AG04450 (cell line): ENCODE data around the gene ARSI. TPM values are rescaled to one million over a fixed set of nuclear protein-coding genes. Genes with fewer than 3 reads are reported as not detected.

Source experiments
- CTCF ChIA-PET: fragments of 300-600, 350-600 bp; formaldehyde crosslinking; extraction: SDS; loops from one replicate; lab custom pipeline; 2022; ENCODE audit warnings: antibody characterized with exemption, inconsistent platforms; lab: Charles Lee
- POLR2A ChIA-PET: fragments of 350-600 bp; formaldehyde crosslinking; extraction: SDS; loops from one replicate; lab custom pipeline; 2021; ENCODE audit warnings: antibody characterized with exemption, inconsistent platforms; lab: Yijun Ruan, JAX
- DNase-seq: peaks from one replicate; pipeline ENCODE4 v3.0.0-alpha.2; 2011; ENCODE audit warnings: low read depth, low spot score
- H3K27ac ChIP-seq: one replicate; pipeline ENCODE4 v1.5.1; 2012; ENCODE audit warnings: low read depth, low read length, control low read depth
- H3K27me3 ChIP-seq: one replicate; pipeline ENCODE4 v1.6.0; 2012; ENCODE audit warnings: low read length; ENCODE audit not compliant: control insufficient read depth, insufficient read depth
- H3K4me3 ChIP-seq: 2 replicates; pipeline ENCODE4 v1.5.1; 2011; ENCODE audit warnings: mild to moderate bottlenecking, low read depth, low read length, control low read depth
- H3K9me3 ChIP-seq: 2 replicates; pipeline ENCODE4 v1.5.1; 2012; ENCODE audit warnings: low read length; ENCODE audit not compliant: control insufficient read depth, insufficient read depth
- polyA plus RNA-seq: library from polyadenylated mRNA; depleted of rRNA; stranded (reverse); fragments of >200 nt; gene quantifications from 2 replicates; pipeline ENCODE4 v1.2.3, GENCODE V29; 2011
- TF ChIP-seq, protein P1 (sequence below): IDR thresholded peaks from 2 replicates; pipeline ENCODE4 v1.5.1; 2011; ENCODE audit warnings: low read depth, low read length, control low read depth, inconsistent platforms

Gene ARSI
- polyA plus RNA-seq, 1 experiment = 11.3 TPM

- TF ChIP-seq, protein P1, sequence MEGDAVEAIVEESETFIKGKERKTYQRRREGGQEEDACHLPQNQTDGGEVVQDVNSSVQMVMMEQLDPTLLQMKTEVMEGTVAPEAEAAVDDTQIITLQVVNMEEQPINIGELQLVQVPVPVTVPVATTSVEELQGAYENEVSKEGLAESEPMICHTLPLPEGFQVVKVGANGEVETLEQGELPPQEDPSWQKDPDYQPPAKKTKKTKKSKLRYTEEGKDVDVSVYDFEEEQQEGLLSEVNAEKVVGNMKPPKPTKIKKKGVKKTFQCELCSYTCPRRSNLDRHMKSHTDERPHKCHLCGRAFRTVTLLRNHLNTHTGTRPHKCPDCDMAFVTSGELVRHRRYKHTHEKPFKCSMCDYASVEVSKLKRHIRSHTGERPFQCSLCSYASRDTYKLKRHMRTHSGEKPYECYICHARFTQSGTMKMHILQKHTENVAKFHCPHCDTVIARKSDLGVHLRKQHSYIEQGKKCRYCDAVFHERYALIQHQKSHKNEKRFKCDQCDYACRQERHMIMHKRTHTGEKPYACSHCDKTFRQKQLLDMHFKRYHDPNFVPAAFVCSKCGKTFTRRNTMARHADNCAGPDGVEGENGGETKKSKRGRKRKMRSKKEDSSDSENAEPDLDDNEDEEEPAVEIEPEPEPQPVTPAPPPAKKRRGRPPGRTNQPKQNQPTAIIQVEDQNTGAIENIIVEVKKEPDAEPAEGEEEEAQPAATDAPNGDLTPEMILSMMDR = no peak
- ChIA-PET POLR2A (no interaction called here), CTCF (no interaction called here)
- H3K27ac ChIP-seq = no peak overlapping the region
- H3K9me3 ChIP-seq = no peaks in the 10 kb centered on the region; the same call in 1 of the 2 replicates
- H3K4me3 ChIP-seq = no peak overlapping the region
- DNase-seq = no peak
- H3K27me3 ChIP-seq = no peaks in the 10 kb centered on the region
These were observed 5.3 kb downstream of the ARSI start for GRCh38 chr5:150297236-150297890.

GRCh38 chr5:150296496-150296895 is 6.2 kb downstream of the ARSI start:
- DNase-seq = no peak
- no peaks in the 10 kb centered on the region; the same call in 1 of the 2 replicates for H3K9me3 ChIP-seq
- H3K27ac ChIP-seq = no peak overlapping the region
- H3K4me3 ChIP-seq = no peak overlapping the region
- ChIA-PET POLR2A (no interaction called here), CTCF (interaction anchor here (1.1 kb wide), 1 partner anchor 78 kb away, joined by 3 read pairs; no protein-coding TSS in a partner anchor)
- TF ChIP-seq, protein P1 = no peak
- no peaks in the 10 kb centered on the region for H3K27me3 ChIP-seq

DNA sequence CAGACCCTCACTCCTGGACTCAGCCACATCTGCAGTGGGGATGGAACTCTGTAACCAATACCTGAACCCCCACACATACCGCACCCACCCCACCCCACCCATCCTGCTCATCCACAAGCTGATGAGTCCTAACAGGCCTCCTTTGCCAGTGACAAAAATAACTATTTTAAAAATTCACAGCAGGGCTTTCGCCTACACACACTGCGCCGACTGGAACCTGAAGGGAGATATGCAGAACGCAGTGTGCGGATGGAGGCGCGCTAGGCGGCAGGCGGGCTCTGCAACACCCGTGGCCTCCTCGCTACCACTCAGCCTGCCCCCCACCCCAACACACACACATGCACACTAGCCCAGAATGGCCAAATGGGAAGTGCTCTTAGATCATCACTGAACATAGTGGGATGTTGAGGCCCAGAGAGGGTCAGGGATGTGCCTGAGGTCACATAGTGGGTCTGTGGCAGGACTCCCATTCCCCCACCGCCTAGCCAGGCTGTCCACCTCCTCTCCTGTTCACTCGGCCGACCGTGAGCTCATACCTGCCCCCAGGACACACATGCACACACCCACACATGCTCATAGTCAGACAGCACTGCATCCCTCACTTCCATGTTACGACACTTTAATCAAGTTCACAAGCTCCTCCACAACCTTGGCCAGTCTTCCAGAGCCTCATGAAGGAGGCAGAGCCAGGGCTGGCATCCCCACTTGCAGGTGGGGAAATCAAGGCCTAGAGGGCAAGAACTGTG is 6.8 kb downstream of the ARSI start:
- DNase-seq = no peak
- Histone ChIP-seq H3K4me3 (no peak overlapping the region), H3K27me3 (no peaks in the 10 kb centered on the region), H3K9me3 (no peaks in the 10 kb centered on the region; the same call in 1 of the 2 replicates), H3K27ac (no peak overlapping the region)
- ChIA-PET POLR2A (no interaction called here), CTCF (interaction anchor here (1.1 to 1.6 kb wide), 2 partner anchors 55 to 78 kb away, joined by 3 to 4 read pairs; no protein-coding TSS in a partner anchor)
- TF ChIP-seq, protein P1 = no peak

DNA sequence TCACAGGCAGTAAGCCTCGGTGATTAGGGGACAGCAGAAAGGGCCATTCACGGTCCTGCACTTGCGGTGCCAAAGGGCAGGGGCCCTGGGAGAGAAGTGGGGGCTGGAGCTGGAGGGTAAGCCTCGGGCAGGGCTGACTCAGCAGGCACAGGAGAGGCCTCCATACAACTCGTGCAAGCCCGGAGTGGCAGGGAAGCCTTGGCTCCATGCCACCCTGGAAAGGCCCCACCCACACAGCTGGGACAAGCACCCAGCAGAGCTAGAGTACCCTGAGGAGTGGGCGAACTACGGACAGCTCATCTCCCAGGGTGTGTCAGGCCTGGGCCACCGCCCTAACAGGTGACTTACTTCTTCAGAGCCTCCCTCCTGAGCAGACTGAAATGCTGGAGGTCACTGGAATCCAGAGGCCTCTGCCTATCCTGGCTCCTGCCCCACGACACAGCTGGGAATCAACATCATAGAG is 7.5 kb downstream of the ARSI start:
- DNase-seq = no peak
- POLR2A ChIA-PET = no interaction called here
- H3K27ac ChIP-seq = peak overlapping the region; percentile 21
- no peak overlapping the region for H3K4me3 ChIP-seq
- CTCF ChIA-PET = interaction anchor here (0.9 to 1.6 kb wide), 2 partner anchors 25 to 56 kb away, joined by 4 read pairs; no protein-coding TSS in a partner anchor
- no peaks in the 10 kb centered on the region; the same call in 1 of the 2 replicates for H3K9me3 ChIP-seq
- H3K27me3 ChIP-seq = no peaks in the 10 kb centered on the region
- TF ChIP-seq, protein P1 = no peak
